DOHH2 (cell line): ENCODE results near the gene COPS2.

ENCODE experiments used
- H3F3A ChIP-seq: fragments of 200-600 bp; sonication (generic), shearing (Covaris generic); 2 replicates; pipeline ENCODE4 v1.6.0; 2016; ENCODE audit warnings: antibody characterized with exemption, mild to moderate bottlenecking; ENCODE audit not compliant: control insufficient read depth, insufficient read depth
- H3K27ac ChIP-seq: fragments of 200-600 bp; sonication (generic); 2 replicates; pipeline ENCODE4 v1.5.1; 2014; ENCODE audit warnings: low read depth, mild to moderate bottlenecking, low read length, moderate library complexity
- H3K27me3 ChIP-seq: fragments of 200-600 bp; sonication (generic); 2 replicates; pipeline ENCODE4 v1.6.1; 2014; ENCODE audit warnings: mild to moderate bottlenecking, low read length, mixed read lengths; ENCODE audit not compliant: control insufficient read depth
- H3K36me3 ChIP-seq: fragments of 200-600 bp; sonication (generic); 2 replicates; pipeline ENCODE4 v1.6.1; 2014; ENCODE audit warnings: mild to moderate bottlenecking, low read length, moderate library complexity, mixed read lengths; ENCODE audit not compliant: control insufficient read depth
- H3K4me1 ChIP-seq: fragments of 200-600 bp; sonication (generic); 2 replicates; pipeline ENCODE4 v1.6.1; 2014; ENCODE audit warnings: mild to moderate bottlenecking, low read length, mixed read lengths; ENCODE audit not compliant: control insufficient read depth
- H3K4me2 ChIP-seq: fragments of 200-600 bp; sonication (generic); 2 replicates; pipeline ENCODE4 v1.6.0; 2014; ENCODE audit warnings: mild to moderate bottlenecking, low read length, moderate library complexity
- H3K4me3 ChIP-seq: fragments of 200-600 bp; sonication (generic); 2 replicates; pipeline ENCODE4 v1.5.1; 2014; ENCODE audit warnings: mild to moderate bottlenecking, low read length, mixed read lengths
- H3K79me2 ChIP-seq: fragments of 200-600 bp; sonication (generic); 2 replicates; pipeline ENCODE4 v1.6.1; 2014; ENCODE audit warnings: mild to moderate bottlenecking, low read length, mixed read lengths; ENCODE audit not compliant: control insufficient read depth
- H3K9me2 ChIP-seq: fragments of 200-600 bp; sonication (generic); replicated peaks from 2 replicates; pipeline ENCODE4 v1.6.1; 2014; ENCODE audit warnings: mild to moderate bottlenecking, low read length, mixed read lengths; ENCODE audit not compliant: control insufficient read depth
- H3K9me3 ChIP-seq: fragments of 200-600 bp; sonication (generic); 2 replicates; pipeline ENCODE4 v1.6.1; 2014; ENCODE audit warnings: antibody characterized with exemption, low read length, mixed read lengths; ENCODE audit not compliant: control insufficient read depth, insufficient read depth
- H4K20me1 ChIP-seq: fragments of 200-600 bp; sonication (generic); 2 replicates; pipeline ENCODE4 v1.6.0; 2014; ENCODE audit warnings: low read depth, mild to moderate bottlenecking, antibody characterized with exemption, low read length, moderate library complexity; ENCODE audit not compliant: control insufficient read depth, insufficient read depth
- EZH2phosphoT487 ChIP-seq: fragments of 200-600 bp; sonication (generic); IDR thresholded peaks from 2 replicates; pipeline ENCODE4 v1.6.1; 2017; ENCODE audit warnings: borderline replicate concordance, mild to moderate bottlenecking, antibody characterized with exemption, low read length, moderate library complexity, mixed read lengths
- TF ChIP-seq, protein P1 (sequence below): fragments of 200-600 bp; sonication (generic); IDR thresholded peaks from one replicate; pipeline ENCODE4 v1.5.1; 2014; ENCODE audit warnings: antibody characterized with exemption, mild to moderate bottlenecking, low read depth, low read length; ENCODE audit not compliant: poor library complexity, severe bottlenecking

COPS2 gene

DNA sequence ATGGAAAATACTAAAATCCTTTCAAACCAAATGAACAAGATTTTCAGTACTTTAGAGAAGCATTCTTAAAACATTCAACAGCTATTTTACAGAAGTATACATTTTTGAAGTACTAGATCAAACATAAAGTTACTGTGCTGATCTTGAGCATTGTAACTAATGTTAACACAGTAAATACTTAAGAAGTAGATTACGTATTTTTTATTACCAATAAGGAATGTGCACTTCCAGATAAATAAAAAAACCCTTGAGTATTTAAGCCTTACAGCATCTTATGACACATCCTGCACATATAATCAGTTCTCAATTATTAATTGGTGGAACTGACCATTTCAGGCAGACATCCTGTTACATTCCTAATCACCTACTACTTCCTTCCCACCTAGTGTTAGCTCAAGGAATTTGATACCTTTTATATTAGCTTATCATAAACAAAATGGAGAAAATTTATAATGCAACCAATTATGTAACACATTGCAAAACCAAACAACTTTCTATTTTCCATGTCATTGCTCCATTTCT, 32.8 kb downstream of the COPS2 start:
- no peaks in the 10 kb centered on the region for H3K9me2 ChIP-seq
- no peak overlapping the region for H3K4me2 ChIP-seq
- H3K9me3 ChIP-seq, result no peaks in the 10 kb centered on the region
- H4K20me1 ChIP-seq, result no peaks in the 10 kb centered on the region
- H3K27me3 ChIP-seq, result no peaks in the 10 kb centered on the region
- H3K79me2 ChIP-seq, result no peaks in the 10 kb centered on the region
- no peak overlapping the region for H3K4me3 ChIP-seq
- TF ChIP-seq EZH2phosphoT487, result no peak
- TF ChIP-seq, protein P1, sequence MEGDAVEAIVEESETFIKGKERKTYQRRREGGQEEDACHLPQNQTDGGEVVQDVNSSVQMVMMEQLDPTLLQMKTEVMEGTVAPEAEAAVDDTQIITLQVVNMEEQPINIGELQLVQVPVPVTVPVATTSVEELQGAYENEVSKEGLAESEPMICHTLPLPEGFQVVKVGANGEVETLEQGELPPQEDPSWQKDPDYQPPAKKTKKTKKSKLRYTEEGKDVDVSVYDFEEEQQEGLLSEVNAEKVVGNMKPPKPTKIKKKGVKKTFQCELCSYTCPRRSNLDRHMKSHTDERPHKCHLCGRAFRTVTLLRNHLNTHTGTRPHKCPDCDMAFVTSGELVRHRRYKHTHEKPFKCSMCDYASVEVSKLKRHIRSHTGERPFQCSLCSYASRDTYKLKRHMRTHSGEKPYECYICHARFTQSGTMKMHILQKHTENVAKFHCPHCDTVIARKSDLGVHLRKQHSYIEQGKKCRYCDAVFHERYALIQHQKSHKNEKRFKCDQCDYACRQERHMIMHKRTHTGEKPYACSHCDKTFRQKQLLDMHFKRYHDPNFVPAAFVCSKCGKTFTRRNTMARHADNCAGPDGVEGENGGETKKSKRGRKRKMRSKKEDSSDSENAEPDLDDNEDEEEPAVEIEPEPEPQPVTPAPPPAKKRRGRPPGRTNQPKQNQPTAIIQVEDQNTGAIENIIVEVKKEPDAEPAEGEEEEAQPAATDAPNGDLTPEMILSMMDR, result no peak
- no peaks in the 10 kb centered on the region for H3K4me1 ChIP-seq
- peaks cover 26% of the 10 kb centered on the region for H3K36me3 ChIP-seq
- peaks cover 6% of the 10 kb centered on the region; the same call in 1 of the 2 replicates for H3F3A ChIP-seq
- no peak overlapping the region for H3K27ac ChIP-seq

DNA sequence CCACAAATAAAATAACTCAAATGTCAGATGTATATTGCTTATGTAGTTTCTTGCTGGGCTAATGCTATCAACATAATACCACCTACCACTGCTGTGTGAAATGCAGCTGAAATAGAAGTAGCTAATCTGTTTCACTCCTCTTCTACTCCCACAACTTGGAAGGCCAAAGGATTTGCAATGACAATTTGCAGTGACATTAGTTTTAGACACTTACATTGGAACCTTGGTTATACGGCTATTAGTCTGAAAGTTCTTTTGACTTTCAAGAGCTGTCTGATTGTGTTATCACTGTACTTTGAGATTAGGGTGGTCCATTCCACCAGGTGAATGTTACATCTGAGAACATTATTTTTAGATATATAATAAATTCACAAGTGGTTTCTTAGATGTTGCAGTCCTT, 33.5 kb downstream of the COPS2 start:
- peaks cover 19% of the 10 kb centered on the region for H3K36me3 ChIP-seq
- no peaks in the 10 kb centered on the region for H3K79me2 ChIP-seq

GRCh38 chr15:49120832-49121231, 34.6 kb downstream of the COPS2 start:
- no peak overlapping the region for H3K27ac ChIP-seq
- no peak overlapping the region for H3K4me3 ChIP-seq
- H3K36me3 ChIP-seq, result peaks cover 18% of the 10 kb centered on the region
- no peaks in the 10 kb centered on the region for H3K9me3 ChIP-seq
- peaks cover 6% of the 10 kb centered on the region; the same call in 1 of the 2 replicates for H3F3A ChIP-seq
- H3K4me2 ChIP-seq, result no peak overlapping the region
- H3K9me2 ChIP-seq, result no peaks in the 10 kb centered on the region
- no peaks in the 10 kb centered on the region for H3K4me1 ChIP-seq
- no peaks in the 10 kb centered on the region for H3K79me2 ChIP-seq
- no peaks in the 10 kb centered on the region for H3K27me3 ChIP-seq
- H4K20me1 ChIP-seq, result no peaks in the 10 kb centered on the region
- TF ChIP-seq, protein P1, result no peak
- TF ChIP-seq EZH2phosphoT487, result no peak

More for the DNA sequence above, 33.5 kb downstream of the COPS2 start:
- Histone ChIP-seq H3K27ac (no peak overlapping the region), H3K4me3 (no peak overlapping the region), H3K4me1 (no peaks in the 10 kb centered on the region), H3F3A (peaks cover 6% of the 10 kb centered on the region; the same call in 1 of the 2 replicates), H3K9me3 (no peaks in the 10 kb centered on the region), H3K4me2 (no peak overlapping the region), H4K20me1 (no peaks in the 10 kb centered on the region), H3K27me3 (no peaks in the 10 kb centered on the region), H3K9me2 (no peaks in the 10 kb centered on the region)
- TF ChIP-seq, protein P1, result no peak
- no peak for TF ChIP-seq EZH2phosphoT487
